OCI-LY3 (cell line): ENCODE measurements around the gene THRAP3.

Source experiments
- H2AFZ ChIP-seq: fragments of 200-600, 300-600 bp; shearing (Covaris generic); 2 replicates; pipeline ENCODE4 v1.6.0; 2014; ENCODE audit warnings: antibody characterized with exemption, low read depth, low read length
- H3K27ac ChIP-seq: fragments of 200-600, 300-600 bp; sonication (generic); 2 replicates; pipeline ENCODE4 v1.5.1; 2014; ENCODE audit warnings: mild to moderate bottlenecking, low read length, moderate library complexity, mixed read lengths
- H3K27me3 ChIP-seq: fragments of 200-600, 300-600 bp; sonication (generic); 2 replicates; pipeline ENCODE4 v1.6.1; 2014; ENCODE audit warnings: low read depth, low read length, mixed read lengths
- H3K36me3 ChIP-seq: fragments of 200-600, 300-600 bp; sonication (generic); replicated peaks from 2 replicates; pipeline ENCODE3; 2014; ENCODE audit warnings: low read depth, low read length, mixed read lengths
- H3K4me1 ChIP-seq: fragments of 300-600, 200-600 bp; sonication (generic); 2 replicates; pipeline ENCODE4 v1.6.1; 2014; ENCODE audit warnings: low read length, mixed read lengths
- H3K4me2 ChIP-seq: fragments of 200-600, 300-600 bp; sonication (generic); 2 replicates; pipeline ENCODE4 v1.6.1; 2014; ENCODE audit warnings: low read length, mixed read lengths
- H3K4me3 ChIP-seq: fragments of 300-600, 200-600 bp; sonication (generic); 2 replicates; pipeline ENCODE4 v1.5.1; 2014; ENCODE audit warnings: antibody characterized with exemption, mild to moderate bottlenecking, low read length, moderate library complexity
- H3K79me2 ChIP-seq: fragments of 300-600, 200-600 bp; shearing (Covaris generic); 2 replicates; pipeline ENCODE4 v1.6.1; 2014; ENCODE audit warnings: mild to moderate bottlenecking, low read length, mixed read lengths
- H3K9ac ChIP-seq: fragments of 300-600, 200-600 bp; shearing (Covaris generic); 2 replicates; pipeline ENCODE4 v1.6.0; 2014; ENCODE audit warnings: mild to moderate bottlenecking, low read length, moderate library complexity
- H3K9me3 ChIP-seq: fragments of 200-600, 300-600 bp; shearing (Covaris generic); 2 replicates; pipeline ENCODE4 v1.6.1; 2014; ENCODE audit warnings: low read length, mixed read lengths; ENCODE audit not compliant: insufficient read depth
- H4K20me1 ChIP-seq: fragments of 200-600, 300-600 bp; sonication (generic); 2 replicates; pipeline ENCODE4 v1.6.1; 2016; ENCODE audit warnings: low read length, mixed read lengths; ENCODE audit not compliant: insufficient read depth
- CTCF ChIP-seq: fragments of 200-600, 300-600 bp; sonication (generic); IDR thresholded peaks from 2 replicates; pipeline ENCODE4 v1.5.1; 2014; ENCODE audit warnings: antibody characterized with exemption, low read length, low read depth
- EZH2phosphoT487 ChIP-seq: fragments of 200-600 bp; shearing (Covaris generic); IDR thresholded peaks from 2 replicates; pipeline ENCODE4 v1.6.1; 2018; ENCODE audit warnings: antibody characterized with exemption, mixed run types, low read depth

THRAP3 gene

DNA sequence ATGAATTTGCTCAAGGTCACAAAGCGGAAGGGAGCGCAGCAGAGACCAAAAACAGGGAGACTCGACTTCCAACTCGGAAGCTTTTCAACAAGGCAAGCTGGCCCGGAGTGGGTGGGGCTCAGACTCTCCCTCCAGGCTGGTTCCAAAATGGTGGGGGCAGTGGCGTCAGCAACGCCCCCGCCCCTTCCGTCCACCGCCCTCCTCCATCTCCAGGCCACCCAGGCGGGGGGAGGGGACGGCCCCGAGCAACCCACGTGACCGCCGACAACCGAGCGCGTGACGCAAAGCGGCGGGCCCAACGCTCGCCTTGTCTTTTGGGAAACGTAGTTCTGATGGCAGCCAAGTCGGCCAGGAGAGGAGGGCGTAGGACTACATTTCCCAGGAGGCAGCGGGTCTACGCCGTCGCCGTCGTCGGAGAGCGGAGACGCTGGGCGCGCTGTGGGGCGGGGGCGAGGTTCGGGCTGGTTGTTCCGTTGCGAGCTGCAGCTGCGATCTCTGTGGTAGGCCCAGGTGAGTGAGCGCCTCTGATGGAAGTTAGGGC, at the start of gene THRAP3:
Gene THRAP3, plus strand, starts transcription at position 448 of the 541 bp plus-strand sequence. CDS start 58,121 bp downstream, outside the sequence.
- no peak for TF ChIP-seq CTCF
- no peak for TF ChIP-seq EZH2phosphoT487
- Histone ChIP-seq H3K9me3 (no peaks in the 10 kb centered on the region), H3K4me2 (peak within 1 kb of the TSS; percentile 82), H3K27me3 (no peaks in the 10 kb centered on the region), H2AFZ (peak within 1 kb of the TSS; percentile 90), H4K20me1 (peaks cover 22% of the 10 kb centered on the region), H3K4me3 (peak within 1 kb of the TSS; percentile 100), H3K36me3 (peaks cover 16% of the 10 kb centered on the region), H3K79me2 (peaks cover 48% of the 10 kb centered on the region), H3K27ac (peak within 1 kb of the TSS; percentile 77), H3K4me1 (peaks cover 8% of the 10 kb centered on the region), H3K9ac (peak within 1 kb of the TSS; percentile 93)

GRCh38 chr1:36174713-36175112, 49.5 kb upstream of the THRAP3 start:
- Histone ChIP-seq H3K4me3 (no peak overlapping the region), H3K36me3 (peaks cover 16% of the 10 kb centered on the region), H3K27me3 (no peaks in the 10 kb centered on the region), H3K79me2 (peaks cover under 1% of the 10 kb centered on the region; the same call in 1 of the 2 replicates), H4K20me1 (no peaks in the 10 kb centered on the region; the same call in 1 of the 2 replicates), H3K27ac (no peak overlapping the region), H3K9me3 (no peaks in the 10 kb centered on the region), H3K4me2 (no peak overlapping the region), H2AFZ (no peak overlapping the region), H3K4me1 (no peaks in the 10 kb centered on the region), H3K9ac (no peak overlapping the region)
- no peak for TF ChIP-seq EZH2phosphoT487
- no peak for TF ChIP-seq CTCF

GRCh38 chr1:36175137-36176095, 48.8 kb upstream of the THRAP3 start:
- Histone ChIP-seq H3K9me3 (no peaks in the 10 kb centered on the region), H3K4me2 (no peak overlapping the region), H3K27ac (no peak overlapping the region), H3K4me3 (no peak overlapping the region), H3K36me3 (peaks cover 20% of the 10 kb centered on the region), H2AFZ (no peak overlapping the region), H3K9ac (no peak overlapping the region), H3K79me2 (no peaks in the 10 kb centered on the region), H3K27me3 (no peaks in the 10 kb centered on the region), H3K4me1 (no peaks in the 10 kb centered on the region), H4K20me1 (no peaks in the 10 kb centered on the region; the same call in 1 of the 2 replicates)
- no peak for TF ChIP-seq EZH2phosphoT487
- TF ChIP-seq CTCF: no peak
